GM12878 (cell line): ENCODE measurements around the gene HSBP1L1. TPM values are rescaled to one million over a fixed set of nuclear protein-coding genes. Genes with fewer than 3 reads are reported as not detected.

Source experiments
- ATAC-seq: fragments of 200-7000 bp; cut with Tn5 transposase; 3 replicates; pipeline ENCODE4 v1.9.1; 2020; ENCODE audit warnings: mild to moderate bottlenecking, moderate library complexity
- BruUV-seq: library from RNA; stranded (reverse); fragments of 400-500 nt; replicated peaks from 2 replicates; lab custom pipeline; 2021; lab: Mats Ljungman, UMichigan
- CTCF ChIA-PET: fragments of 300-600 bp; sonication (Branson Sonifier 250); formaldehyde crosslinking; extraction: SDS; loops from one replicate; lab custom pipeline; 2021; ENCODE audit warnings: inconsistent platforms; lab: Yijun Ruan, JAX
- POLR2A ChIA-PET: fragments of 350-600 bp; formaldehyde crosslinking; extraction: SDS; loops from one replicate; lab custom pipeline; 2021; ENCODE audit warnings: inconsistent platforms; lab: Charles Lee
- RAD21 ChIA-PET: fragments of 300-600 bp; sonication (Branson Sonifier 250); formaldehyde crosslinking; loops from one replicate; lab custom pipeline; 2023; ENCODE audit warnings: antibody characterized with exemption; ENCODE audit not compliant: unreplicated experiment; lab: Charles Lee
- SMC1A ChIA-PET: fragments of 300-600 bp; sonication (Branson Sonifier 250); formaldehyde crosslinking; loops from one replicate; lab custom pipeline; 2023; ENCODE audit not compliant: unreplicated experiment, uncharacterized antibody; lab: Charles Lee
- DNase-seq: peaks from one replicate; pipeline ENCODE4 v3.0.0-alpha.2; 2011; ENCODE audit warnings: low read depth, low spot score
- FAIRE-seq: peaks from 3 replicates; lab custom pipeline; 2011; peaks lifted over from hg19 to GRCh38; lab: Jason Lieb, UNC
- H2AFZ ChIP-seq: 2 replicates; pipeline ENCODE4 v1.6.0; 2011; ENCODE audit warnings: low read depth, low read length, control low read depth; ENCODE audit not compliant: control insufficient read depth
- H3K27ac ChIP-seq: 2 replicates; pipeline ENCODE4 v1.5.1; 2011; ENCODE audit warnings: control low read depth; ENCODE audit not compliant: control insufficient read depth, insufficient read depth
- H3K27me3 ChIP-seq, 2 experiments: replicated peaks in 1 of 2; 2 replicates each; pipeline versions ENCODE4 v1.6.0 to v1.6.1; 2011; ENCODE audit warnings: low read length in 1 of 2; ENCODE audit not compliant: control insufficient read depth in 2 of 2, insufficient read depth in 2 of 2
- H3K36me3 ChIP-seq, 2 experiments: 2 replicates each; pipeline ENCODE4 v1.5.1; 2011; ENCODE audit warnings: low read length in 1 of 2; ENCODE audit not compliant: control insufficient read depth in 2 of 2, insufficient read depth in 2 of 2
- H3K4me1 ChIP-seq: 2 replicates; pipeline ENCODE4 v1.6.1; 2011; ENCODE audit warnings: mild to moderate bottlenecking, low read length, moderate library complexity, mixed read lengths; ENCODE audit not compliant: control insufficient read depth, insufficient read depth
- H3K4me2 ChIP-seq: 2 replicates; pipeline ENCODE4 v1.6.0; 2011; ENCODE audit warnings: control low read depth; ENCODE audit not compliant: control insufficient read depth, insufficient read depth
- H3K4me3 ChIP-seq: fragments of 200-600 bp; sonication (generic); 2 replicates; pipeline ENCODE4 v1.5.1; 2016
- H3K79me2 ChIP-seq: 2 replicates; pipeline ENCODE4 v1.6.0; 2011; ENCODE audit warnings: low read length; ENCODE audit not compliant: control insufficient read depth, insufficient read depth
- H3K9ac ChIP-seq: 2 replicates; pipeline ENCODE4 v1.8.0; 2011; ENCODE audit warnings: low read length, control low read depth, mixed read lengths; ENCODE audit not compliant: control insufficient read depth, insufficient read depth
- H3K9me3 ChIP-seq: replicated peaks from 3 replicates; pipeline ENCODE4 v1.5.1; 2011; ENCODE audit warnings: mild to moderate bottlenecking, low read length; ENCODE audit not compliant: control insufficient read depth, insufficient read depth
- H4K20me1 ChIP-seq: 2 replicates; pipeline ENCODE4 v1.6.0; 2011; ENCODE audit not compliant: control insufficient read depth, insufficient read depth
- BHLHE40 ChIP-seq, 2 experiments: fragments of 450-650 bp in 1 of 2; IDR thresholded peaks; 2 replicates each; pipeline ENCODE4 v1.6.1; 2011 to 2017; ENCODE audit warnings: low read depth in 2 of 2, borderline replicate concordance in 1 of 2, improper control_type of control experiment in 1 of 2, low read length in 1 of 2, mild to moderate bottlenecking in 1 of 2
- BMI1 ChIP-seq: fragments of 450-650 bp; IDR thresholded peaks from 2 replicates; pipeline ENCODE4 v1.6.1; 2016; ENCODE audit warnings: mild to moderate bottlenecking, moderate library complexity, borderline replicate concordance
- EP300 ChIP-seq, 2 experiments: fragments of 150-350 bp in 1 of 2; IDR thresholded peaks; 2 replicates each; pipeline ENCODE4 v1.6.1; 2011 to 2012; ENCODE audit warnings: low read depth in 2 of 2, low read length in 2 of 2, borderline replicate concordance in 1 of 2, improper control_type of control experiment in 1 of 2, inconsistent platforms in 1 of 2; ENCODE audit not compliant: control insufficient read depth in 1 of 2
- KAT2A ChIP-seq: conservative IDR thresholded peaks from 2 replicates; pipeline ENCODE4 v1.6.1; 2011; ENCODE audit warnings: low read depth, low read length; ENCODE audit not compliant: control insufficient read depth
- MEF2A ChIP-seq: IDR thresholded peaks from 2 replicates; pipeline ENCODE4 v1.6.1; 2011; ENCODE audit warnings: low read depth, mild to moderate bottlenecking, low read length, moderate library complexity; ENCODE audit not compliant: insufficient read depth
- NRF1 ChIP-seq: conservative IDR thresholded peaks from 2 replicates; pipeline ENCODE4 v1.6.1; 2011; ENCODE audit warnings: mild to moderate bottlenecking, low read depth, low read length, improper control_type of control experiment
- RAD21 ChIP-seq: IDR thresholded peaks from 2 replicates; pipeline ENCODE4 v1.6.1; 2011; ENCODE audit warnings: mild to moderate bottlenecking, low read depth, low read length, moderate library complexity; ENCODE audit not compliant: insufficient read depth
- SP1 ChIP-seq: IDR thresholded peaks from one replicate; pipeline ENCODE4 v1.6.1; 2011; ENCODE audit warnings: low read depth, low read length
- TBL1XR1 ChIP-seq: IDR thresholded peaks from 2 replicates; pipeline ENCODE4 v1.6.1; 2012; ENCODE audit warnings: low read depth, low read length, improper control_type of control experiment
- WGBS: methylation state at CpG from one replicate; pipeline ENCODE4 v1.1.6; 2016; ENCODE audit warnings: low lambda C conversion rate; ENCODE audit not compliant: insufficient replicate concordance, insufficient coverage; ENCODE audit errors: missing lambda C conversion rate; 5-methylcytosine and 5-hydroxymethylcytosine counted together
- in situ Hi-C: fragments of 300-500 bp; cut with MboI; formaldehyde crosslinking; loops from 9 replicates; pipeline ENCODE4 v1.14.3; 2018; ENCODE audit warnings: mixed read lengths
- intact Hi-C: fragments of 100-400 bp; cut with micrococcal nuclease; formaldehyde crosslinking; loops from one replicate; pipeline ENCODE4 v1.14.2; 2022; ENCODE audit not compliant: unreplicated experiment
- polyA plus RNA-seq, 11 experiments: library from polyadenylated mRNA; depleted of rRNA in 4 of 11; unstranded in 6 of 11; stranded (reverse) in 5 of 11; fragments of >200 nt; fragmentation: Nextera tagmentation in 4 of 11; fragmentation: Illumina TruSeq in 1 of 11; extraction: Ambion mirVana in 4 of 11; extraction: Trizol in 1 of 11; gene quantifications; 1 replicate in 1 of 11; 2 replicates in 10 of 11; pipeline versions ENCODE4 v1.2.1 to v1.2.3, GENCODE V29; 2011 to 2016; ENCODE audit warnings: inconsistent platforms in 2 of 11, missing spikeins in 2 of 11, low read depth in 1 of 11
- total RNA-seq, 4 experiments: library from RNA; depleted of rRNA in 3 of 4; stranded (reverse); fragments of >200 nt in 3 of 4; fragmentation: Illumina TruSeq in 1 of 4; extraction: Trizol in 1 of 4; gene quantifications; 2 replicates each; pipeline versions ENCODE4 v1.2.1 to v1.2.3, GENCODE V29; 2013 to 2021
- TF ChIP-seq, protein P1 (sequence below): fragments of 150-350 bp; IDR thresholded peaks from 2 replicates; pipeline ENCODE4 v1.6.1; 2014; ENCODE audit warnings: mild to moderate bottlenecking, low read depth, low read length

Gene HSBP1L1
- total and polyA plus RNA-seq, 10 of the 15 experiments (the other 5 are each of a cell fraction or from before 2014, with no cell fraction given): 0.97 to 14.0 (median 6.9) TPM; not detected in 1

DNA sequence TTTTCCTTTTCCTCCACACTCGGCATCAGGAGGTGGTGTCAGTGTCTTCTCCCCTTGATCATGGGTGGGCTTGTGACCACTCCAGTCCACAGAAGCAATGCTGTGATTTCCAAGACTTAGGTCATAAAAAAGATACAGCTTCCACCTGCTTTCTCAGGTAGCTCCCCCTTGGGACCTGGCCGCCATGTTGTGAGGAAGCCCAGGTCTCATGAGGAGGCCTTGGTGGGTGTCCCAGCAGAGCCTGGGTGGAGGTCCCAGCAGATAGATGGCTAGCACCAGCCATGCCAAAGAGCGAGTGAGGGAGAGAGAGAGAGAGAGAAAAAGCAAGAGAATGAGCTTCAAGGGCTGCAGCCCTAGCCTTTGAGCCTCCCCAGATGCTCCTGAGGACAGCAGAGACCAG lies 28.9 kb upstream of the HSBP1L1 start:
- H4K20me1 ChIP-seq: no peaks in the 10 kb centered on the region
- no peak for ATAC-seq
- intact Hi-C loops (no loop called here), in situ Hi-C loops (no loop called here)
- no peak for DNase-seq
- H3K36me3 ChIP-seq: peaks cover 3 to 5% of the 10 kb centered on the region in 2 experiments; a peak in 3 of 4 replicates
- no peak for TF ChIP-seq SP1
- no peak for TF ChIP-seq BHLHE40 (IDR thresholded peaks at IDR 0.05; ENCODE audit: borderline replicate concordance in 1 of 2, low read depth in 2 of 2, low read length in 1 of 2)
- no peak for TF ChIP-seq EP300 (IDR thresholded peaks at IDR 0.05; ENCODE audit: borderline replicate concordance in 1 of 2, control insufficient read depth in 1 of 2, low read depth in 2 of 2, low read length in 2 of 2)
- no peak for TF ChIP-seq RAD21
- TF ChIP-seq NRF1: no peak
- TF ChIP-seq, protein P1, sequence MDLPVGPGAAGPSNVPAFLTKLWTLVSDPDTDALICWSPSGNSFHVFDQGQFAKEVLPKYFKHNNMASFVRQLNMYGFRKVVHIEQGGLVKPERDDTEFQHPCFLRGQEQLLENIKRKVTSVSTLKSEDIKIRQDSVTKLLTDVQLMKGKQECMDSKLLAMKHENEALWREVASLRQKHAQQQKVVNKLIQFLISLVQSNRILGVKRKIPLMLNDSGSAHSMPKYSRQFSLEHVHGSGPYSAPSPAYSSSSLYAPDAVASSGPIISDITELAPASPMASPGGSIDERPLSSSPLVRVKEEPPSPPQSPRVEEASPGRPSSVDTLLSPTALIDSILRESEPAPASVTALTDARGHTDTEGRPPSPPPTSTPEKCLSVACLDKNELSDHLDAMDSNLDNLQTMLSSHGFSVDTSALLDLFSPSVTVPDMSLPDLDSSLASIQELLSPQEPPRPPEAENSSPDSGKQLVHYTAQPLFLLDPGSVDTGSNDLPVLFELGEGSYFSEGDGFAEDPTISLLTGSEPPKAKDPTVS: no peak
- no peak for TF ChIP-seq KAT2A
- TF ChIP-seq TBL1XR1: no peak
- TF ChIP-seq MEF2A: no peak
- TF ChIP-seq BMI1: no peak
- SMC1A ChIA-PET: interaction anchor here (0.5 kb wide), 1 partner anchor 127 kb away, joined by 3 read pairs; no protein-coding TSS in a partner anchor
- POLR2A ChIA-PET: no interaction called here
- no peaks in the 10 kb centered on the region for H3K27me3 ChIP-seq
- H3K9me3 ChIP-seq: peaks cover 8% of the 10 kb centered on the region
- BruUV-seq: no TSS peak
- no peaks in the 10 kb centered on the region for H3K4me1 ChIP-seq
- no peaks in the 10 kb centered on the region; the same call in 1 of the 2 replicates for H3K79me2 ChIP-seq
- no peak for FAIRE-seq
- RAD21 ChIA-PET: no interaction called here
- H3K9ac ChIP-seq: no peak overlapping the region
- H3K4me3 ChIP-seq: no peak overlapping the region
- no peak overlapping the region for H2AFZ ChIP-seq
- WGBS: 91% methylated on average over 3 of the region's 3 CpGs
- CTCF ChIA-PET: no interaction called here
- H3K4me2 ChIP-seq: no peak overlapping the region
- H3K27ac ChIP-seq: no peak overlapping the region
